Loucy (cell line): Measurements from ENCODE around the gene PSMC1.

ENCODE experiments used
- H2AFZ ChIP-seq: fragments of 200-600 bp; sonication (generic); 2 replicates; pipeline ENCODE4 v1.6.0; 2016; ENCODE audit warnings: antibody characterized with exemption, mild to moderate bottlenecking, low read length, moderate library complexity
- H3F3A ChIP-seq: fragments of 200-600 bp; 2 replicates; pipeline ENCODE4 v1.6.0; 2016; ENCODE audit warnings: antibody characterized with exemption, low read depth, mild to moderate bottlenecking
- H3K27me3 ChIP-seq: fragments of 200-600 bp; sonication (generic); 2 replicates; pipeline ENCODE4 v1.6.1; 2014; ENCODE audit warnings: low read length, mild to moderate bottlenecking; ENCODE audit not compliant: insufficient read depth, poor library complexity, severe bottlenecking
- H3K36me3 ChIP-seq: fragments of 200-600 bp; sonication (generic); 2 replicates; pipeline ENCODE4 v1.6.1; 2016; ENCODE audit warnings: low read length; ENCODE audit not compliant: insufficient read depth
- H3K4me1 ChIP-seq: fragments of 200-600 bp; sonication (generic); 2 replicates; pipeline ENCODE4 v1.5.1; 2014; ENCODE audit warnings: low read length, mild to moderate bottlenecking; ENCODE audit not compliant: insufficient read depth, poor library complexity, severe bottlenecking
- H3K4me2 ChIP-seq: fragments of 200-600 bp; sonication (generic); 2 replicates; pipeline ENCODE4 v1.6.0; 2014; ENCODE audit warnings: antibody characterized with exemption, low read length, low read depth, mild to moderate bottlenecking; ENCODE audit not compliant: poor library complexity, severe bottlenecking
- H3K4me3 ChIP-seq: fragments of 200-600 bp; sonication (generic); 2 replicates; pipeline ENCODE4 v1.5.1; 2014; ENCODE audit warnings: low read length, mild to moderate bottlenecking, mixed read lengths; ENCODE audit not compliant: poor library complexity, severe bottlenecking
- H3K79me2 ChIP-seq: fragments of 200-600 bp; sonication (generic); 2 replicates; pipeline ENCODE4 v1.6.1; 2014; ENCODE audit warnings: low read length; ENCODE audit not compliant: insufficient read depth
- H3K9ac ChIP-seq: fragments of 200-600 bp; sonication (generic); 2 replicates; pipeline ENCODE4 v1.6.0; 2014; ENCODE audit warnings: mild to moderate bottlenecking, low read depth, low read length, moderate library complexity; ENCODE audit not compliant: poor library complexity, severe bottlenecking
- H3K9me2 ChIP-seq: fragments of 200-600 bp; sonication (generic); replicated peaks from 2 replicates; pipeline ENCODE4 v1.6.1; 2016; ENCODE audit warnings: low read depth, low read length, mixed read lengths
- H3K9me3 ChIP-seq: fragments of 200-600 bp; sonication (generic); 2 replicates; pipeline ENCODE4 v1.6.1; 2014; ENCODE audit warnings: mild to moderate bottlenecking, antibody characterized with exemption, low read length, low read depth; ENCODE audit not compliant: insufficient read depth
- H4K20me1 ChIP-seq: fragments of 200-600 bp; sonication (generic); 2 replicates; pipeline ENCODE4 v1.6.0; 2014; ENCODE audit warnings: antibody characterized with exemption, low read length, mild to moderate bottlenecking; ENCODE audit not compliant: insufficient read depth, poor library complexity, severe bottlenecking
- CTCF ChIP-seq: fragments of 200-600 bp; sonication (generic); conservative IDR thresholded peaks from 2 replicates; pipeline ENCODE4 v1.5.1; 2014; ENCODE audit warnings: mild to moderate bottlenecking, antibody characterized with exemption, low read length
- EZH2phosphoT487 ChIP-seq: fragments of 200-600 bp; IDR thresholded peaks from 2 replicates; pipeline ENCODE4 v1.6.1; 2018; ENCODE audit warnings: antibody characterized with exemption, mild to moderate bottlenecking, moderate library complexity, borderline replicate concordance

Gene PSMC1

GRCh38 chr14:90235179-90235976 is 21.0 kb upstream of the PSMC1 start:
- Histone ChIP-seq H3K9me3 (peaks cover 23% of the 10 kb centered on the region; the same call in 1 of the 2 replicates), H3K36me3 (no peaks in the 10 kb centered on the region), H3F3A (no peaks in the 10 kb centered on the region), H2AFZ (peak overlapping the region; percentile 85), H4K20me1 (no peaks in the 10 kb centered on the region), H3K9ac (no peak overlapping the region), H3K27me3 (peaks cover 6% of the 10 kb centered on the region), H3K9me2 (no peaks in the 10 kb centered on the region), H3K4me2 (peak overlapping the region; percentile 66), H3K4me1 (peaks cover 3% of the 10 kb centered on the region), H3K4me3 (peak overlapping the region; percentile 48), H3K79me2 (no peaks in the 10 kb centered on the region)
- no peak for TF ChIP-seq EZH2phosphoT487
- TF ChIP-seq CTCF: peak; percentile 97

GRCh38 chr14:90239139-90239538 is 17.2 kb upstream of the PSMC1 start:
- Histone ChIP-seq H3K9me3 (peaks cover 29% of the 10 kb centered on the region; the same call in 1 of the 2 replicates), H3F3A (no peaks in the 10 kb centered on the region), H4K20me1 (no peaks in the 10 kb centered on the region), H3K9ac (no peak overlapping the region), H3K4me2 (no peak overlapping the region), H3K4me1 (peaks cover 3% of the 10 kb centered on the region), H3K4me3 (no peak overlapping the region), H3K79me2 (no peaks in the 10 kb centered on the region), H2AFZ (no peak overlapping the region), H3K9me2 (no peaks in the 10 kb centered on the region), H3K27me3 (peaks cover under 1% of the 10 kb centered on the region), H3K36me3 (no peaks in the 10 kb centered on the region)
- TF ChIP-seq EZH2phosphoT487 (no peak), CTCF (no peak)

- TF ChIP-seq CTCF (no peak), EZH2phosphoT487 (no peak)
- H3K4me1 ChIP-seq: no peaks in the 10 kb centered on the region
- no peaks in the 10 kb centered on the region for H4K20me1 ChIP-seq
- H3K9ac ChIP-seq: no peak overlapping the region
- no peaks in the 10 kb centered on the region for H3K36me3 ChIP-seq
- H3K9me2 ChIP-seq: no peaks in the 10 kb centered on the region
- no peaks in the 10 kb centered on the region for H3K27me3 ChIP-seq
- H3F3A ChIP-seq: no peaks in the 10 kb centered on the region
- no peaks in the 10 kb centered on the region for H3K79me2 ChIP-seq
- peaks cover 25% of the 10 kb centered on the region; the same call in 1 of the 2 replicates for H3K9me3 ChIP-seq
- H3K4me3 ChIP-seq: no peak overlapping the region
- no peak overlapping the region for H3K4me2 ChIP-seq
- no peak overlapping the region for H2AFZ ChIP-seq
Observed at GRCh38 chr14:90242444-90242843, 13.9 kb upstream of the PSMC1 start.
